Mammary epithelial cell (primary cell): ENCODE measurements around the gene COPE.

Experiments used
- CTCF ChIP-seq, 2 donors: IDR thresholded peaks in 1 of 2; conservative IDR thresholded peaks in 1 of 2; 2 replicates each; pipeline ENCODE4 v1.5.1; 2011 to 2012; ENCODE audit warnings: inconsistent platforms in 2 of 2, low read length in 2 of 2, mild to moderate bottlenecking in 2 of 2, control low read depth in 1 of 2, low read depth in 1 of 2; ENCODE audit not compliant: insufficient read depth in 1 of 2; ENCODE audit errors: extremely low read depth in 1 of 2
- EZH2 ChIP-seq: IDR thresholded peaks from 2 replicates; pipeline ENCODE4 v1.6.1; 2012; ENCODE audit warnings: low read length, inconsistent platforms, borderline replicate concordance

- TF ChIP-seq CTCF (conservative IDR thresholded peaks at IDR 0.05 in 1 of 2, IDR thresholded peaks at IDR 0.05 in 1 of 2; ENCODE audit: extremely low read depth in 1 of 2, insufficient read depth in 1 of 2, low read depth in 1 of 2, low read length in 2 of 2) (no peak), EZH2 (no peak)
Measured at GRCh38 chr19:18922228-18922985, 3.2 kb upstream of the COPE start.
